ENCODE results near the gene MED13L. TPM values are rescaled to one million over a fixed set of nuclear protein-coding genes. Genes with fewer than 3 reads are reported as not detected.
"Not testable (repeated sequence)": the region's sequence is repeated elsewhere in the genome, so short reads cannot be mapped to it uniquely, and the experiment has no call there.

MED13L gene
- total and polyA plus RNA-seq, 2 of the 4 experiments (the other 2 are of a cell fraction), result 17.9 to 49.1 TPM

DNA sequence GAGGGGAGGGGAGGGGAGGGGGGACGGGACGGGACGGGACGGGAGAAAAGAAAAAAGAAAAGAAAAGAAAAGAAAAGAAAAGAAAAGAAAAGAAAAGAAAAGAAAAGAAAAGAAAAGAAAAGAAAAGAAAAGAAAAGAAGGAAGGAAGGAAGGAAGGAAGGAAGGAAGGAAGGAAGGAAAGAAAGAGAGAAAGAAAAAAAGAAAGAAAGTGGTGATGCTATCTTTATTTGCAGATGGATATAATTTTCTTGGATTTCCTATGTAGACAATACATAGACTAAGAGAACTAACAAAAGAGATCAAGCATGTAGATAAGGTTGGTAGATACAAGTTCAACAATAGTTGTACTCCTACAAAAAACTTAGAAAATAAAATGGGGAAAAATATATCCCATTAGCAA, 245.9 kb downstream of the MED13L start:
- H3K9ac ChIP-seq (ENCODE audit: low read depth, low read length); H4K8ac ChIP-seq (ENCODE audit: low read depth in 2 of 2, low read length in 2 of 2); H3K27ac ChIP-seq (ENCODE audit: insufficient read depth, low read length); H3K18ac ChIP-seq (ENCODE audit: low read depth, low read length); BruUV-seq (replicated peaks); H3K23ac ChIP-seq (ENCODE audit: low read depth, low read length); H3K4me1 ChIP-seq (ENCODE audit: control insufficient read depth, insufficient read depth, low read length); H4K91ac ChIP-seq (ENCODE audit: insufficient read depth, low read depth, low read length); H2BK15ac ChIP-seq (ENCODE audit: low read depth, low read length); H2BK5ac ChIP-seq (ENCODE audit: low read depth, low read length, poor library complexity, severe bottlenecking); H2BK120ac ChIP-seq (ENCODE audit: low read depth, low read length); H3K4ac ChIP-seq (ENCODE audit: low read depth, low read length); H3K9me1 ChIP-seq (ENCODE audit: insufficient read depth, low read length); DNase-seq; ATAC-seq (ENCODE audit: low read depth); H2BK20ac ChIP-seq (ENCODE audit: low read depth, low read length); H3K4me3 ChIP-seq (ENCODE audit: insufficient read depth, low read depth, low read length); intact Hi-C loops (cut with micrococcal nuclease); H3K56ac ChIP-seq (ENCODE audit: extremely low read depth, insufficient read depth, low read length); H2AFZ ChIP-seq (replicated peaks; ENCODE audit: low read length, poor library complexity); CTCF ChIA-PET; H4K5ac ChIP-seq (ENCODE audit: low read depth, low read length); POLR2A ChIA-PET (ENCODE audit: unreplicated experiment); H2AK5ac ChIP-seq (ENCODE audit: low read depth, low read length); H3K9me3 ChIP-seq (ENCODE audit: control insufficient read depth, insufficient read depth, low read length); H2AK9ac ChIP-seq (replicated peaks; ENCODE audit: low read depth, low read length, poor library complexity); H3K27me3 ChIP-seq (ENCODE audit: control insufficient read depth, insufficient read depth, low read length); H3K4me2 ChIP-seq (ENCODE audit: low read depth, low read length); dilution Hi-C loops (cut with HindIII; ENCODE audit: low sequenced_read_pairs, unreplicated experiment); H3K14ac ChIP-seq (replicated peaks; ENCODE audit: low read depth, low read length); H3K36me3 ChIP-seq (ENCODE audit: control insufficient read depth, insufficient read depth, low read length); in situ Hi-C loops (cut with MboI; ENCODE audit: low sequenced_read_pairs): not testable (repeated sequence)
- WGBS, 2 experiments (ENCODE audit: extremely low coverage in 2 of 2, insufficient read length in 1 of 2), result no CpG with 5 or more reads among the region's 4 CpGs
- Histone ChIP-seq H3K79me1 (ENCODE audit: low read depth in 1 of 2, low read length in 2 of 2) (peaks cover 34 to 69% of the 10 kb centered on the region in 2 experiments), H4K20me1 (ENCODE audit: insufficient read depth, low read length) (peaks cover 41% of the 10 kb centered on the region; the same call in 1 of the 2 replicates)
